GM21360 (cell line): ENCODE results near the gene AP1G1.
"Not testable (repeated sequence)": the region's sequence is repeated elsewhere in the genome, so short reads cannot be mapped to it uniquely, and the experiment has no call there.

ENCODE experiments used
- ATAC-seq: cut with Tn5 transposase; IDR thresholded peaks from one replicate; pipeline ENCODE4 v1.9.1; 2021; ENCODE audit warnings: mild to moderate bottlenecking, moderate library complexity; ENCODE audit not compliant: unreplicated experiment

Gene AP1G1

GRCh38 chr16:71808593-71809459, at the start of gene AP1G1:
TSS of gene AP1G1 (minus strand) at chr16:71808834. CDS start at chr16:71789479, 19,355 bp downstream.
- ATAC-seq: peak; percentile 76

- ATAC-seq: no peak
Observed at GRCh38 chr16:71855937-71856662, 47.5 kb upstream of the AP1G1 start.

- ATAC-seq: no peak
Observed at GRCh38 chr16:71854369-71854948, 45.8 kb upstream of the AP1G1 start.

- ATAC-seq: no peak
Observed at GRCh38 chr16:71853413-71853812, 44.8 kb upstream of the AP1G1 start.

GRCh38 chr16:71852561-71852960, 43.9 kb upstream of the AP1G1 start:
- ATAC-seq: no peak

- ATAC-seq: no peak
Observed at GRCh38 chr16:71852158-71852557, 43.5 kb upstream of the AP1G1 start.

- no peak for ATAC-seq
Observed at GRCh38 chr16:71851746-71852145, 43.1 kb upstream of the AP1G1 start.

GRCh38 chr16:71848622-71849021, 40.0 kb upstream of the AP1G1 start:
- no peak for ATAC-seq

GRCh38 chr16:71847096-71847495, 38.5 kb upstream of the AP1G1 start:
- ATAC-seq: no peak

- no peak for ATAC-seq
Observed at GRCh38 chr16:71846431-71846830, 37.8 kb upstream of the AP1G1 start.

GRCh38 chr16:71845639-71846430, 37.2 kb upstream of the AP1G1 start, which contains the start of gene ATXN1L:
TSS of gene ATXN1L (plus strand) at chr16:71845976. CDS start at chr16:71849741, 3,765 bp downstream.
- peak; percentile 73 for ATAC-seq

GRCh38 chr16:71843572-71843971, 34.9 kb upstream of the AP1G1 start:
- ATAC-seq: no peak

GRCh38 chr16:71840052-71840451, 31.4 kb upstream of the AP1G1 start:
- no peak for ATAC-seq

- no peak for ATAC-seq
Observed at GRCh38 chr16:71837150-71837549, 28.5 kb upstream of the AP1G1 start.

GRCh38 chr16:71834291-71834690, 25.7 kb upstream of the AP1G1 start:
- no peak for ATAC-seq

GRCh38 chr16:71832112-71832511, 23.5 kb upstream of the AP1G1 start:
- not testable (repeated sequence) for ATAC-seq

- ATAC-seq: not testable (repeated sequence)
Observed at GRCh38 chr16:71831698-71832097, 23.1 kb upstream of the AP1G1 start.

- ATAC-seq: no peak
Observed at GRCh38 chr16:71830359-71830758, 21.7 kb upstream of the AP1G1 start.

- ATAC-seq: no peak
Observed at GRCh38 chr16:71826533-71827017, 17.9 kb upstream of the AP1G1 start.

- peak; percentile 15 for ATAC-seq
Observed at GRCh38 chr16:71817155-71817500, 8.5 kb upstream of the AP1G1 start.
